DOHH2 (cell line): ENCODE measurements around the gene CHKA.

Experiments
- H3F3A ChIP-seq: fragments of 200-600 bp; sonication (generic), shearing (Covaris generic); 2 replicates; pipeline ENCODE4 v1.6.0; 2016; ENCODE audit warnings: antibody characterized with exemption, mild to moderate bottlenecking; ENCODE audit not compliant: control insufficient read depth, insufficient read depth
- H3K27ac ChIP-seq: fragments of 200-600 bp; sonication (generic); 2 replicates; pipeline ENCODE4 v1.5.1; 2014; ENCODE audit warnings: low read depth, mild to moderate bottlenecking, low read length, moderate library complexity
- H3K27me3 ChIP-seq: fragments of 200-600 bp; sonication (generic); 2 replicates; pipeline ENCODE4 v1.6.1; 2014; ENCODE audit warnings: mild to moderate bottlenecking, low read length, mixed read lengths; ENCODE audit not compliant: control insufficient read depth
- H3K36me3 ChIP-seq: fragments of 200-600 bp; sonication (generic); 2 replicates; pipeline ENCODE4 v1.6.1; 2014; ENCODE audit warnings: mild to moderate bottlenecking, low read length, moderate library complexity, mixed read lengths; ENCODE audit not compliant: control insufficient read depth
- H3K4me1 ChIP-seq: fragments of 200-600 bp; sonication (generic); 2 replicates; pipeline ENCODE4 v1.6.1; 2014; ENCODE audit warnings: mild to moderate bottlenecking, low read length, mixed read lengths; ENCODE audit not compliant: control insufficient read depth
- H3K4me2 ChIP-seq: fragments of 200-600 bp; sonication (generic); 2 replicates; pipeline ENCODE4 v1.6.0; 2014; ENCODE audit warnings: mild to moderate bottlenecking, low read length, moderate library complexity
- H3K4me3 ChIP-seq: fragments of 200-600 bp; sonication (generic); 2 replicates; pipeline ENCODE4 v1.5.1; 2014; ENCODE audit warnings: mild to moderate bottlenecking, low read length, mixed read lengths
- H3K79me2 ChIP-seq: fragments of 200-600 bp; sonication (generic); 2 replicates; pipeline ENCODE4 v1.6.1; 2014; ENCODE audit warnings: mild to moderate bottlenecking, low read length, mixed read lengths; ENCODE audit not compliant: control insufficient read depth
- H3K9me2 ChIP-seq: fragments of 200-600 bp; sonication (generic); replicated peaks from 2 replicates; pipeline ENCODE4 v1.6.1; 2014; ENCODE audit warnings: mild to moderate bottlenecking, low read length, mixed read lengths; ENCODE audit not compliant: control insufficient read depth
- H3K9me3 ChIP-seq: fragments of 200-600 bp; sonication (generic); 2 replicates; pipeline ENCODE4 v1.6.1; 2014; ENCODE audit warnings: antibody characterized with exemption, low read length, mixed read lengths; ENCODE audit not compliant: control insufficient read depth, insufficient read depth
- H4K20me1 ChIP-seq: fragments of 200-600 bp; sonication (generic); 2 replicates; pipeline ENCODE4 v1.6.0; 2014; ENCODE audit warnings: low read depth, mild to moderate bottlenecking, antibody characterized with exemption, low read length, moderate library complexity; ENCODE audit not compliant: control insufficient read depth, insufficient read depth
- CTCF ChIP-seq: fragments of 200-600 bp; sonication (generic); IDR thresholded peaks from one replicate; pipeline ENCODE4 v1.5.1; 2014; ENCODE audit warnings: antibody characterized with exemption, mild to moderate bottlenecking, low read depth, low read length; ENCODE audit not compliant: poor library complexity, severe bottlenecking
- EZH2phosphoT487 ChIP-seq: fragments of 200-600 bp; sonication (generic); IDR thresholded peaks from 2 replicates; pipeline ENCODE4 v1.6.1; 2017; ENCODE audit warnings: borderline replicate concordance, mild to moderate bottlenecking, antibody characterized with exemption, low read length, moderate library complexity, mixed read lengths

The CHKA gene

GRCh38 chr11:68071281-68072048, 49.7 kb downstream of the CHKA start:
- Histone ChIP-seq H4K20me1 (no peaks in the 10 kb centered on the region), H3K4me3 (no peak overlapping the region), H3F3A (no peaks in the 10 kb centered on the region), H3K27ac (no peak overlapping the region), H3K79me2 (no peaks in the 10 kb centered on the region), H3K4me1 (no peaks in the 10 kb centered on the region), H3K4me2 (no peak overlapping the region), H3K9me2 (no peaks in the 10 kb centered on the region), H3K36me3 (peaks cover 36% of the 10 kb centered on the region), H3K27me3 (no peaks in the 10 kb centered on the region), H3K9me3 (no peaks in the 10 kb centered on the region)
- TF ChIP-seq EZH2phosphoT487 (no peak), CTCF (no peak)

- H3K36me3 ChIP-seq: peaks cover 55% of the 10 kb centered on the region
- no peaks in the 10 kb centered on the region for H3K9me2 ChIP-seq
- H3F3A ChIP-seq: no peaks in the 10 kb centered on the region
- H3K4me2 ChIP-seq: no peak overlapping the region
- H3K27me3 ChIP-seq: no peaks in the 10 kb centered on the region
- no peak overlapping the region for H3K27ac ChIP-seq
- H3K9me3 ChIP-seq: no peaks in the 10 kb centered on the region
- no peaks in the 10 kb centered on the region for H3K79me2 ChIP-seq
- H3K4me1 ChIP-seq: no peaks in the 10 kb centered on the region
- TF ChIP-seq CTCF (no peak), EZH2phosphoT487 (no peak)
- no peaks in the 10 kb centered on the region for H4K20me1 ChIP-seq
- no peak overlapping the region for H3K4me3 ChIP-seq
These were observed 53.2 kb downstream of the CHKA start for GRCh38 chr11:68067991-68068390.

DNA sequence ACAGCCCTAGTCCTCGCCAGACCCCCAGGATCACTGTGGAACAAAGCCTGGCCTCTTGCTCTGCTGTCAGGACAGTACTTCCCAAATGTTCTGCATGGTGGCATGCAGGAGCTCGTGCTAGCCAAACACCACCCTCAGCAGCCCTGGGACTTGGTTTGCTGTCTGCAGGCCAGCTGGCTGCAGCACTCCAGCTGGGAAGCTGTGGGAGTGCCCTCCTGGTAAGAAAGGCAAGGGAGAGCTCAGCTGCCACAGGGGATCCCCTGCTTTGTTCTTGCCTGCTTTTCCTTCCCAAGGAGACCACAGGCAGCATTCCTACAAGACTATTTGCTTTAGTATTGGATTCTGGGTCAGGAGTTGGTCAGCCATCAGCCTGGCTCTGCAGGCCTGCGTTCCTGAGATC, 54.4 kb downstream of the CHKA start:
- H3F3A ChIP-seq: no peaks in the 10 kb centered on the region
- no peak overlapping the region for H3K27ac ChIP-seq
- no peaks in the 10 kb centered on the region for H3K27me3 ChIP-seq
- H3K79me2 ChIP-seq: no peaks in the 10 kb centered on the region
- no peak overlapping the region for H3K4me3 ChIP-seq
- H3K4me1 ChIP-seq: no peaks in the 10 kb centered on the region
- H3K4me2 ChIP-seq: no peak overlapping the region
- no peaks in the 10 kb centered on the region for H3K9me3 ChIP-seq
- TF ChIP-seq EZH2phosphoT487 (no peak), CTCF (no peak)
- no peaks in the 10 kb centered on the region for H3K9me2 ChIP-seq
- H3K36me3 ChIP-seq: peaks cover 57% of the 10 kb centered on the region
- no peaks in the 10 kb centered on the region for H4K20me1 ChIP-seq
